Tongue (tissue), 3 donors: ENCODE results near the gene COPS4. TPM values are rescaled to one million over a fixed set of nuclear protein-coding genes. Genes with fewer than 3 reads are reported as not detected.

ENCODE experiments used
- DNase-seq: peaks from one replicate; pipeline ENCODE4 v3.0.0-alpha.2; 2015
- small RNA-seq: library from RNA; depleted of rRNA; stranded (forward); fragments of <200 nt; gene quantifications from one replicate; pipeline ENCODE3, GENCODE V24; 2014; ENCODE audit warnings: low replicate concordance
- total RNA-seq: library from RNA; depleted of rRNA; stranded (reverse); fragments of >200 nt; gene quantifications from one replicate; pipeline ENCODE4 v1.2.3, GENCODE V29; 2014

COPS4 gene
- total RNA-seq, 1 donor from 2014 or later, result 94.3 TPM

DNA sequence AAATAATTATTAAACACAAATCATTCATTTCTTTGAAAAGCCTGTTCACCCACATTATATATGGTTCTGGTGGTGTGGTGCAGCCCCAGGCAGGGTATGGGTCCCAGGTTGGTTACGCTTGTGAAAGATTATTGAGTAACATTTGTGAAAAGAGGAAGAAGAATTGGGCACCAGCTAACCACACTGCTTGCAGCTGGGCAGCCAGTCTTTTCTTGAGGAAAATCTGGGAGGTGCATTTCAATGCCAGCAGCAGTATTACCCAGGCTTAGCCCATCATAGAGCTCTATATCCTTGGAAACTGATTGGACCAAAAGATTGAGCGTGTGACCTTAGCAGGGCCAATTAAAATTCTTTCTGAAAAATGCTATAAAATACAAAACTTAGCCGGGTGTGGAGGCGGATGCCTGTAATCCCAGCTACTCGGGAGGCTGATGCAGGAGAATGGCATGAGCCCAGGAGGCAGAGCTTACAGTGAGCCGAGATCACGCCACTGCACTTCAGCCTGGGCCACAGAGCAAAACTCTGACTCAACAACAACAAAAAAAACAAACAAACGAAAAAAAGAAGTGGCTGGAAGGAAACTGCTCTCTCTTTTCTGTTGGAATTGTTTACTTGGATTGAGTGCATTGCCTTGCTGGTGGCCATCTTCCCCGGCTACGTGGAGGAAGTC lies 89.3 kb downstream of the COPS4 start:
- no peak for DNase-seq

Small RNA genes lying within 50 kb of the gene (small RNA-seq; reads per million reads assigned to genes)
- not detected for gene RNU6-615P

Other genes with a start within 250 kb of the COPS4 start
- 15.1 TPM for gene SCD5, start 236.4 kb upstream of the COPS4 start, total RNA-seq
- gene SEC31A, start 144.0 kb upstream of the COPS4 start, total RNA-seq, result 276 TPM
- gene THAP9, start 134.4 kb upstream of the COPS4 start, total RNA-seq, result 18.9 TPM
- 20.1 TPM for gene LIN54, start 24.4 kb upstream of the COPS4 start, total RNA-seq
- 2.4 TPM for gene PLAC8, start 79.5 kb downstream of the COPS4 start, total RNA-seq
- gene COQ2, start 249.6 kb downstream of the COPS4 start, total RNA-seq, result 16.7 TPM